ENCODE data around the gene MORC2. TPM values are rescaled to one million over a fixed set of nuclear protein-coding genes. Genes with fewer than 3 reads are reported as not detected.

MORC2 gene
- total RNA-seq, 2 experiments from 2014 or later: 27.1 to 27.9 TPM

- DNase-seq (peak in 1 of 14 experiments; percentile 1), ATAC-seq (ENCODE audit: poor library complexity) (no peak)
- no peak overlapping the region for H3K27ac Mint-ChIP-seq
- Histone ChIP-seq H3K9me3 (ENCODE audit: control insufficient read depth in 1 of 2, insufficient read depth in 1 of 2, low read length in 2 of 2) (peaks cover 3 to 13% of the 10 kb centered on the region in 2 experiments), H3K27ac (ENCODE audit: low read depth in 1 of 2, low read length in 2 of 2) (no peak overlapping the region), H3K4me3 (ENCODE audit: low read length) (no peak overlapping the region), H3K4me1 (ENCODE audit: insufficient read depth, low read length) (no peaks in the 10 kb centered on the region), H3K36me3 (ENCODE audit: insufficient read depth, low read length) (peaks cover 27% of the 10 kb centered on the region), H3K27me3 (ENCODE audit: control insufficient read depth in 1 of 2, insufficient read depth in 2 of 2, low read length in 2 of 2) (no peaks in the 10 kb centered on the region)
- H3K4me1 Mint-ChIP-seq (ENCODE audit: low read depth): peaks cover 6% of the 10 kb centered on the region
- no peak overlapping the region for H3K4me3 Mint-ChIP-seq
- intact Hi-C loops (cut with DNase I, micrococcal nuclease): no loop called here
- POLR2A ChIA-PET: no interaction called here
- no peak for TF ChIP-seq CTCF (IDR thresholded peaks at IDR 0.05)
- H3K9me3 Mint-ChIP-seq: peaks cover 2% of the 10 kb centered on the region
- CTCF ChIA-PET: no interaction called here
- peaks cover 66% of the 10 kb centered on the region for H3K36me3 Mint-ChIP-seq (ENCODE audit: low read depth)
- no peaks in the 10 kb centered on the region for H3K27me3 Mint-ChIP-seq
These were observed 64.6 kb downstream of the MORC2 start for GRCh38 chr22:30903876-30904460.

- H3K27ac ChIP-seq (ENCODE audit: low read depth in 1 of 2, low read length in 2 of 2): no peak overlapping the region
- Mint-ChIP-seq H3K4me3 (no peak overlapping the region), H3K27ac (no peak overlapping the region), H3K27me3 (no peaks in the 10 kb centered on the region), H3K4me1 (ENCODE audit: low read depth) (peaks cover 6% of the 10 kb centered on the region), H3K9me3 (peaks cover 2% of the 10 kb centered on the region), H3K36me3 (ENCODE audit: low read depth) (peaks cover 62% of the 10 kb centered on the region)
- intact Hi-C loops (cut with DNase I, micrococcal nuclease): no loop called here
- peaks cover 3 to 13% of the 10 kb centered on the region in 2 experiments for H3K9me3 ChIP-seq (ENCODE audit: control insufficient read depth in 1 of 2, insufficient read depth in 1 of 2, low read length in 2 of 2)
- peaks cover 19% of the 10 kb centered on the region for H3K36me3 ChIP-seq (ENCODE audit: insufficient read depth, low read length)
- ATAC-seq (ENCODE audit: poor library complexity) (no peak), DNase-seq (peak in 1 of 14 experiments; percentile 2)
- TF ChIP-seq CTCF (IDR thresholded peaks at IDR 0.05): no peak
- no peak overlapping the region for H3K4me3 ChIP-seq (ENCODE audit: low read length)
- ChIA-PET POLR2A (no interaction called here), CTCF (no interaction called here)
- H3K27me3 ChIP-seq (ENCODE audit: control insufficient read depth in 1 of 2, insufficient read depth in 2 of 2, low read length in 2 of 2): no peaks in the 10 kb centered on the region
- H3K4me1 ChIP-seq (ENCODE audit: insufficient read depth, low read length): no peaks in the 10 kb centered on the region
These were observed 65.8 kb downstream of the MORC2 start for GRCh38 chr22:30902496-30903357.

GRCh38 chr22:30894371-30894740, 74.2 kb downstream of the MORC2 start:
- no peaks in the 10 kb centered on the region for H3K27me3 Mint-ChIP-seq
- Histone ChIP-seq H3K27ac (ENCODE audit: low read depth in 1 of 2, low read length in 2 of 2) (peak overlapping the region in 1 of 2 donors; percentile 0), H3K36me3 (ENCODE audit: insufficient read depth, low read length) (peaks cover 5% of the 10 kb centered on the region), H3K4me3 (ENCODE audit: low read length) (no peak overlapping the region), H3K9me3 (ENCODE audit: control insufficient read depth in 1 of 2, insufficient read depth in 1 of 2, low read length in 2 of 2) (peaks cover 3 to 4% of the 10 kb centered on the region in 2 experiments), H3K27me3 (ENCODE audit: control insufficient read depth in 1 of 2, insufficient read depth in 2 of 2, low read length in 2 of 2) (no peaks in the 10 kb centered on the region), H3K4me1 (ENCODE audit: insufficient read depth, low read length) (peaks cover 30% of the 10 kb centered on the region)
- H3K4me3 Mint-ChIP-seq: peak overlapping the region; percentile 59
- H3K36me3 Mint-ChIP-seq (ENCODE audit: low read depth): peaks cover 24% of the 10 kb centered on the region
- peaks cover 35% of the 10 kb centered on the region for H3K4me1 Mint-ChIP-seq (ENCODE audit: low read depth)
- H3K27ac Mint-ChIP-seq: peak overlapping the region; percentile 86
- no peak for ATAC-seq (ENCODE audit: poor library complexity)
- peaks cover 2% of the 10 kb centered on the region for H3K9me3 Mint-ChIP-seq
- intact Hi-C loops (cut with DNase I, micrococcal nuclease): no loop called here
- TF ChIP-seq CTCF (IDR thresholded peaks at IDR 0.05): no peak
- CTCF ChIA-PET: no interaction called here
- DNase-seq: no peak
- POLR2A ChIA-PET: interaction anchor here (0.8 kb wide), 1 partner anchor 213 kb away, joined by 3 read pairs; the partner anchor contains the start of gene SELENOM
